T-helper 22 cell (primary cell): ENCODE measurements around the gene CDK13.
"Not testable (repeated sequence)": the region's sequence is repeated elsewhere in the genome, so short reads cannot be mapped to it uniquely, and the experiment has no call there.

Experiments
- DNase-seq: peaks from one replicate; pipeline ENCODE4 v3.0.0-alpha.2; 2020; ENCODE audit warnings: low read depth

CDK13 gene

GRCh38 chr7:40148247-40148580 is 198.2 kb downstream of the CDK13 start:
- DNase-seq = not testable (repeated sequence)

DNA sequence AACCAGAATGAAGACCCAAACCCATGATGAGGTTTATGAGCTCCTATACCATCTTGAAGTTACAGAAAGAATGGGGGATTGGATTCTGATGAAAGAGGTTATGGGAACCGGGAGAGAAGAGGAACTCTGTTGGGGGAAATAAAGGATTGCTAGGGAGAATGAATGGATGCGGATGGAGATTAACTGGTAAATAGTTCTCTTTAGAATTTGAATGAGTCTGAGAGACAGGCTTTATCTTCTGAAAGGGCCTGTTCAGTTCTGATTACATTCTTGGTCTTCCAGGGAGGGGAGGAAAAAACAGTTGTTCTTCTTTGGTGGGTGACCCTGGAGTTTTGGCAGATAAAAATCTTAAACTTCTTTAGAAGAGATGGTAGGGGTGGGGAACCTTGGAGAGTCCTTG is 198.6 kb downstream of the CDK13 start:
- DNase-seq = no peak
